ENCODE measurements around the gene UNC5C. TPM values are rescaled to one million over a fixed set of nuclear protein-coding genes. Genes with fewer than 3 reads are reported as not detected.

Gene UNC5C
- total and polyA plus RNA-seq, 2 of the 8 experiments (the other 6 are each of a cell fraction or from before 2014, with no cell fraction given), result 0.30 to 1.3 TPM

DNA sequence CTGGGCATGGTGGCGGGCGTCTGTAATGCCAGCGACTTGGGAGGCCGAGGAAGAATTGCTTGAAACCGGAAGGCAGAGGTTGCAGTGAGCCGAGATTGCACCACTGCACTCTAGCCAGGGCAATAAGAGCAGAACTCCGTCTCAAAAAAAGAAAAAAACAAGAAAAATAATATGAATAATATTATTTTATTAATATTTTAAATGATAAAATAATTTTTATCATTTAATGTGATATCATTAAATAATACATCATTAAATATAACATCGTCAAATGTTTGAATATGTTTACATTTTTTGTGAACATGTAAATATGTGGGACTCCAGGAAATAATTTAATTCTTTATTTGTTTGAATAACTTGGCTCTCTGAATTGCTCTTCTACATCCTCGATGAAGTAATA lies 15.5 kb downstream of the UNC5C start (continued):
- no peak for TF ChIP-seq EGR1 (IDR thresholded peaks at IDR 0.05; ENCODE audit: borderline replicate concordance, low read depth, low read length)
